Left hindlimb (tissue), 1 donor: Measurements from ENCODE around the gene VIPR2.
"Not testable (repeated sequence)": the region's sequence is repeated elsewhere in the genome, so short reads cannot be mapped to it uniquely, and the experiment has no call there.

Source experiments
- DNase-seq: peaks from one replicate; pipeline ENCODE4 v3.0.0-alpha.2; 2018

VIPR2 gene

DNA sequence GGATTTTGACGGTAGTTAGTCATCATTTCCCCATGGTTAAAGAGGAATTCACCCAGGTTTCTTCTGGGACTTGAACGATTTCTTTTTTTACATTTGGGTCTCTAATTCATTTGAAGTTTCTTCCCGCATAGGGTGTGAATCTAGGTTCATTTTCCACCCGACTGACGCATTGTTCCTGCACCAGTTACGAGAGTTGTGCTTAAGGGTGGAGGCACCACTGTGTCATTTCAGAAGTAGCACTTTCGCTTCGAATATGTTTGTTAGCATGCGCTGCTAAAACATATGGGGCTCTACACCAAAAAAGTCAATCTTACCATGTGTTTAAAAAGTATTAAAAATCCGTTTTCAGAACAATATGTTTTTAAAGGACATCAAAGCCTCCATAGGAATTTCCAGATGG is 140.3 kb downstream of the VIPR2 start:
- DNase-seq = no peak

DNA sequence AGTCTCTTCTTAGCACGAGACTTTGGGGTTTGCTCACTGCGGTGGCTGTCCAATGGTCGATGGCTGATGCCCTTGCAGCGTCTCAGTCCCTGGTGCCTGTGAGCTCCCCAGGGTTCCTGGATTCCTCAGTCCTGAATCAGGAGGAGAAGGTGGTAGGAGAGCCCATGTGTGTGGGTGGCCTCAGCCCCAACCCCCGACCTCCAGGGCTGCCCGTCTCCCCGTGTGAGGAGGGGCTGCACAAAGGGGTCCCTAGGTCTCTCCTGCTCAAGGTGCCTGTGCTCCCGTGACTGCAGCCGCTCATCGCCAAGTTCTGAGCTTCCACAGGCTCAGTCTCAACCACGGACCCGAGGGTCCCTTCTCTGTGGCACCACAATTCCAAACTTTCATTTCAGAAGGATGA is 142.9 kb downstream of the VIPR2 start:
- peak; percentile 16 for DNase-seq

DNA sequence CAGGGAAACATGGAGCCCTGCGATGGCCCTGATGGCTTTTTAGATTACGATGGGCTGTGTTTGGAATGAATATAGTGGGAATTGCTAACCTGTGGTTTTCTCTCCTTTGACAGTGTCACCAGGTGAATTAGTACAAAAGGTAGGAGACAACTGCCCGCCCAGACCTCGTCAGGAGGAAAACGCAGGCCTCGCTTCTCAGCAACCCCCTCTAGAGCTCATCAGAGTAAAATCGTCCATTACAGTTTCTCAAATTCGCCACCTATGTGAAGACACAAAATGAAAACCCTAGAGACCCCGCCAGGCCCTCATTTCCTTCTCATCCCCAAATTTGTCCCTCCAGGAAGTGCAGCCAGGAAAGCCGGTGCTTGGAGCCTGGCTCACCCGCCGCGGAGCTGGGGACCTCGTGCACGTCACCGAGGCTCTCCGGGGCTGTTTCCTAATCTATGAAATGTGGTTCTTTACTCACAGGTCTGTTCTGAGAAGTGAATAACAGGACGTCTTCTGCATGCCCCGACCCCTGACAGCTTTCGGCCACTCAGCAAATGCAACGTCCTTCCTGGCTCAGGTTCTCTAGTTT is 143.7 kb downstream of the VIPR2 start:
- peak; percentile 17 for DNase-seq

DNA sequence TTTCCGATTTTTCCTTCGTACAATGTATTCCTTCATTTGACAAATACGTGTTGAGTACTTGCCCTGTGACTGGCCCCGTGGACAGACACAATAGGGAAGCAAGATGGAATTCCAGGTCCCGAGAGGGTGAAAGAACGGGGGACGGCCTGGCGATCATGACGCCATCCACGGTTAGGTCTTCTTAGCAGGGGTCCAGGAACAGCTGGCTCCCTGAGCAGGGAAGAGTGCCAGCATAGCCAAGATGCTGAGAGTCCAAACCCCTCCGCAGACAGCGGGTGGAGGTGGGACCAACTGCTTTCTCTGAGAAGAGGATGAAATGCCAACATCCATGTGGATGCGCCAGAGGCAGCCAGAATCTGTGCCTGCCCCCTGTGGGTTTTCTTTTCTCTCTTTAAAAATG is 144.6 kb downstream of the VIPR2 start:
- DNase-seq = peak; percentile 0

DNA sequence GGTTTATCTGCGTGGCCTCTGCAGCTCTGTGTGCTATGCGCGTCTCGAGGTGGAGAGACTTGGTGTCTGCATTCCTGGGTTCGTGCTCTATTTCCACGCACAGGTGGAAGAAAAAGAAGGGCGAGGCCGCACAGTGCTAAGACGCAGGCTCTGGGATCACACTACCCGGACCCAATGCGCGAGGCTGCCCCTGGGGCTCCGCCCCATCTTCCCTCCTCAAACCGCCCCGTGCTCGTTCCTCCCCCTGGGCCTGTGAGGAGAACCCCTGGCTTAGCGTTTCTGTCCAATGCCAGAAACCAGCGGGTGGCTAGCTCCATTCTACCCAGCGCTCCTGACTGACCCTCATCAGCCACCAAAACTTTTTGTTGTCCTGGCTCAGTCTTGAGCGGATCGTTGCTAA is 145.2 kb downstream of the VIPR2 start:
- DNase-seq = peak; percentile 2

DNA sequence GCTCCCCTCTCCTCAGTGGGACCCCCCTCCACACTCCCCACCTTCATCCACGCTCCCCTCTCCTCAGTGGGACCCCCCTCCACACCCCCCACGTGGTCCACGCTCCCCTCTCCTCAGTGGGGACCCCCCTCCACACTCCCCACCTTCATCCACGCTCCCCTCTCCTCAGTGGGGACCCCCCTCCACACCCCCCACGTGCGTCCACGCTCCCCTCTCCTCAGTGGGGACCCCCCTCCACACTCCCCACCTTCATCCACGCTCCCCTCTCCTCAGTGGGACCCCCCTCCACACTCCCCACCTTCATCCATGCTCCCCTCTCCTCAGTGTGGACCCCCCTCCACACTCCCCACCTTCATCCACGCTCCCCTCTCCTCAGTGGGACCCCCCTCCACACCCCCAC is 146.4 kb downstream of the VIPR2 start:
- DNase-seq = not testable (repeated sequence)

DNA sequence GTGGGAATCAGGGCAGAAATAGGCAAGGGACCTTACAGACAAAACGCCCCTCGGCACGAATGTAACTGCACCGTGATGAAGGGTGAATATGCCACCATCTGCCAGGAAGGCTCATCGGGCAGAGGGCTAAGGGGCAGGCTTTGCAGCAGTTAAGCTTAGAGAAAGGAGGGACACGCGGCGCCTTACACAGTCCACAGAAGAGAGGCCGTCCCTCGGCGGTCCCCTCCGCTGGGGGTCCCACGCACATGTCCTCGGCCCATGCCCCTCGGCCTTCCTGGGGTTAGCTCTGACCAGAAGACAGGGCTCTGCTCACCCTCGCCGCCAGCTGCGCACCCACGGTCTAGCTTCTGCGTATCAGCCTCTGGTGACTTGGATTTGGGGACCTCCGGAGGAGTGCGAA is 147.2 kb downstream of the VIPR2 start:
- peak; percentile 20 for DNase-seq

DNA sequence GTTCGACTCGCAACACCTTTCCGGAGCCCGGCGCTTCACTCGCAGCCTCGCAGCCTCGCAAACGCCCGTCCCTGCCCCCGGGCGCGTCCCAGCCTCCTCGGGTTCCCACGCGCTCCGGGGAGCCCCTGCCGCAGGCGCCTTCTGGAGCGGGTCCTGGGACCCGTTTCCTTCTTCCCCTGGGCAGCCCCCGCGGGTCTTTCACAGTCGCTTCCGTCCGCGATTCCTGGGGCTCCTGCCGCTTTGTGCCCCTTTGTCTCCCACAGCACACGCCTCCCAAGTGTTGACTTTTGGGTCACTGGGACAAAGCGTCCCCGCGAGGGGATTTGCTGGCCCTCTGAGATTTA is 147.6 kb downstream of the VIPR2 start:
- DNase-seq = peak; percentile 13

DNA sequence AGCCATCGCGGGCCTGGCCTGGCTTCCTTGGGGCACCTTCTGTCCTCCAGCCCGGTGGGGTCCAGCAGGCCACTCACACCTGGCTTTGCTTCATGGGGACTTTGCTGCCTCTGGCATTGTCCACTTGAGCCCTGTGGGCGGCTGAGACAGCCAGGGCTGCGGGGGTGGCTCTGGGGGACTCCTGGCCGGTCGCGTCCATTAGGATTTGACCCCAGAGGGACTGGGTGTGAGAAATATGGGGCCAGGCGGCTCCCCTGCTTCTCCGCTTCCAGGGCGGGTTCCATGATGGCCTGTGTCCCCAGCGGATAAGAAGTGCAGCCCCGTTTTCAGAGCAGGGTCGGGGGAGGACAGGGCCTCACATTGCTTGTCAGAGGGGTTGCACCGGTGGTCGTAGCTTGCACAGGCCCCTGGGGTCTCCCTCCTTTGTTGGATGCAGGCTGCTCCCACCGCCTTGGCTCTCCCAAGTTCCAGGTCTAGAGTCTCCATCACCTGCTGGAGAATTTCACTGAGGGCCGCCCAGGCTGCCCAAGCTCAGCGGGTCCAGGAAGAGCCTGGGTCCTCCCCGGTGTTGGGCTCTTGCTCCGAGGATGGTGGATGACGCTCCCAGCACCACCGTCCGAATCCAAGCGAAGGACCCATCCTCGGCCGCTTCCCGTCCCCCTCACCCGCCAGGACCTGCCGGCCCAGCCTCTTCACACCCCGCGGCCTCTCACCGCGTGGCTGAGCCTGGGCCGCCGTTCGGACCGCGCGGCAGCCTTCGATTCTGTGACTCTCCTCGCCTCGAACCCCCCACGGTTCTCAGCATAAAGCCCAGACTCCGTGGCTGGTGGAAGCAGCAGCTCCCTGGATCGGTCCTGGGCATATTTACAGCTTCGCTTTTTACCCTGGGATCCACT is 148.2 kb downstream of the VIPR2 start:
- DNase-seq = peak; percentile 23

DNA sequence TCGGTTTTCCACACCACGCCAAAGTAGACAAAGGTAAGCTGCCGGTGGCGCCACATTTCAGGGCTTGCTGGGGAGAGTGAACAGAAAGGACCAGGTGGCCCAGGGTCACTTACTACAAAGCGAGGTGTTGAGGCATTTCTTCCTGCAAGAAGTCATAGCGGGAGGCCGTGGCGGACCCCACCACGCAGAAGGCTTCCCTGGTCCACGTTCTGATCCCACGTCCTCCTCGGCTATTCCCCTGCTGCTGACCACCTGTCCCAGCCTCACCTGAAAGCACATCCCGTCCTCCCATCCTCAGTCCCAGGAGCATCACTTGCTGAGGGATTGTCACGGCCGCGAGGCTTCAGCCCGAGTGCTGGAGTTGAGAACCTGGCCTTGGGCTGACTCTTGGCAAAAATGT is 149.2 kb downstream of the VIPR2 start:
- no peak for DNase-seq

DNA sequence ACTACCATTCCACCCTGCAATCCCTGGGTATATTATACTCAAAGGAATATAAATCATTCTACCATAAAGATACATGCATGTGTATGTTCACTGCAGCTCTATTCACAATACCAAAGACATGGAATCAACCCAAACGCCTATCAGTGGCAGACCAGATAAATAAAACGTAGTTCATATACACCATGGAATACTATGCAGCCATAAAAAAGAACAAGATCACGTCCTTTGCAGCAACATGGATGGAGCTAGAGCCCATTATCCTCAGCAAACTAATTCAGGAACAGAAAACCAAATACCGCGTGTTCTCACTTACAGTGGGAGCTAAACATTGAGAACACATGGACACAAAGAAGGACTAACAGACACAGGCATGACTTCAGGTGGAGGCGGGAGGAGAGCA is 150.0 kb downstream of the VIPR2 start:
- no peak for DNase-seq

DNA sequence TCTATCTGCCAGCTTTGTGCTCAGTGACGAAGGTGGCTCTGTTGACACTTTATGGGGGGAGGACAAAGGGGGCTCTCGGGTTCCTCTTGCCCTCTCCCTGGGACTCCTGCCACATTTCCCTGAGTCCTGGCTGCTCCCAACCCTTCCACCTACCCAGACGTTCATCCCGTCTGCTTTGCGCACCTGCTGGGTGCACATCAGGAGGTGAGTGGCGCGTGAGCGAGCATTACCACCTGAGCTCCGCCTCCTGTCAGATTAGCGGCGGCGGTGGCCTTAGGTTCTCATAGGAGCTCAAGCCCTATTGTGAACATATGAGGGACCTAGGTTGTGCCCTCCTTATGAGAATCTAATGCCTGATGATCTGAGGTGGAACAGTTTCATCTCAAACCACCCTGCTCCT is 151.1 kb downstream of the VIPR2 start:
- peak; percentile 10 for DNase-seq

DNA sequence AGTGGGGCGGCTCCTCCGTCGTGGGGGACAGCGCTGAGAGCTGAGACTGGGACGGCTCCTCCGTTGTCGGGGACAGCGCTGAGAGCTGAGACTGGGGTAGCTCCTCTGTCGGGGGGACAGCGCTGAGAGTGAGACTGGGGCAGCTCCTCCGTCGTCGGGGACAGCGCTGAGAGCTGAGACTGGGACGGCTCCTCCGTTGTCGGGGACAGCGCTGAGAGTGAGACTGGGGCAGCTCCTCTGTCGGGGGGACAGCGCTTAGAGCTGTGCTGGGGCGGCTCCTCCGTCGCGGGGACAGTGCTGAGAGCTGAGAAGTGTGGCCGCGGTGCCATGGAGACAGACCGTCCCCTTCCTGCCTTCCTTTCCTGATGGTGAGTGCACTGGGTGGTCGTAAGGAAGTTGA is 151.9 kb downstream of the VIPR2 start:
- no peak for DNase-seq

DNA sequence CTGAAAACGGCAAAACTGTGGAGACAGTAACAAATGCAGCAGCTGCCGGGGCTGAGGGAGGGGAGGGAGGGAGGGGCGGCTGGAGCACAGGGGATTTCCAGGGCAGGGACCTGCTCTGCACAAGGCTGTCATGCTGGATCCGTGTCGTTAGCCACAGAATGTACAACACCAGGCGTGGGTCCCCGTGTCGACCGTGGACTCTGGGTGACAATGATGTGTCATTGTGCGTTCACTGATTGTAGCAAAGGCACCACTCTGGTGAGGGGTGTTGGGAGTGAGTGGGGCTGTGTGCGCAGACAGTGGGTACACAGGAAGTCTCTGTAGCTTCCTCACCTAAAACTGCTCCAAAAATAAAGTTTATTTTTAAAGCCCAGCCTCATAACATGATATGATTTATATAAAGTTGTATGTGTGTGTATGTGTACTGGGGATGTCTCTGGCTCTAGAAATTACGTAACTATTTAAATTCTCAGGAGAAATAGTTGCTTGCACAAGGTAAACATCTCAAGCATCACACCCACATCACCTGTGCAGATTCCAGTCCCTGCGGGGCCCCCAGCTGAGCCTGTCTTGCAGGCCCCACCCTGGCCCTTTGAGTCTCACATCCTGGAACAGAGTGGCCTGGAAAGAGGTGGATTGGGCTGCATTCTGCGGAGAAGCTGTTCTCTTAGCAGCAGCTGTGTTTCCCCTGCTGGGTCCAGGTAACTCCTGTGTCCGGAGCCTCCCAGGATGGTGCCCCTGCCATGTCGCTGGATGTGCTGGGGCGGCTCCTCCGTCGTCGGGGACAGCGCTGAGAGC is 152.6 kb downstream of the VIPR2 start:
- no peak for DNase-seq

DNA sequence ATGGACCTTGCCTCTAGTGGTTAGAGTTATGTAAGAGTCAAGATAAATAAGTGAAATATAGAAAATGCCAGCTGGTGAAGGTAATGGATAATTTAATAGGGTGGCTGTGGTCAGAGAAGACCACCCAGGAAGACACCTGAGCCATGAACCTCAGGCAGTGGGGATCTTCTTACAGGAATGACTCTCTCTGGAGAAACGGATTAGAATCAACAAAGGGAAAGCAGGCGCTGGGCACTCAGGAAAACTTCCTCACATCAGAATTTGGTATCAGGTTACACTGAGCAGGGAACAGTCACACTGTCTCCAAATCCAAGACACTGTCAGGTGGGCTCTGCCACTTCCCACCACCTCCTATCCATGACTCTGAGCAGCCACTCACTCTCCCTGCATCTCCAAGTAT is 155.7 kb downstream of the VIPR2 start:
- DNase-seq = no peak

DNA sequence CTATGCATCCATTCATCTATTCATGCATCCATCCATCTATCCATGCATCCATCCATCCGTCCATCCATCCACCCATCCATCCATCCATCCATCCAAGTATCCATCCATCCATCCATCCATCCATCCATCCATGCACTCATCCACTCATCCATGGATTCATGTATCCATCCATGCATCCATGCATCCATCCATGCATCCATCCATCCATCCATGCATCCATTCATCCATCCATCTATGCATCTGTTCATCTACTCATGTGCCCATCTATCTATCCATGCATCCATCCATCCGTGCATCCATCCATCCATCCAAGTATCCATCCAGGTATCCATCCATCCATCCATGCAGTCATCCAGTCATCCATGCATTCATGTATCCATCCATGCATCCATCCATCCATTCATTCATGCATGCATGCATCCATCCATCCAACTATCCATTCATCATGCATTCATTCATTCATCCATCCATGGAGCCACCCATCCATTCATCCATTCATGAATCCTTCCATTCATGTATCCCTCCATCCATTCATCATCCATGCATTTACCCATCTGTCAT is 156.3 kb downstream of the VIPR2 start:
- no peak for DNase-seq

DNA sequence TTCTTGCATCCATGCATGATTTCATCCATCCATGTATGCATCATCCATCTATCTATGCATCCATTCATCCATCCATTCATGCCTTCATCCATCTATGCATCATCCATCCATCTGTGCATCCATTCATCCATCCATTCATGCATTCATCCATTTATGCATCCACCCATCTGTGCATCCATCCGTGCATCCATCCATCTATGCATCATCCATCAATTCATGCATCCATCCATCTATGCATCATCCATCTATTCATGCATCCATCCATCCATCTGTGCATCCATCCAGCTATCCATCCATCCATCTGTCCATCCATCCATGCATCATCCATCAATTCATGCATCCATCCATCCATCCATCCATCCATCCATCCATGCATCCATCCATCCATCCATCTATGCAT is 157.0 kb downstream of the VIPR2 start:
- DNase-seq = no peak

DNA sequence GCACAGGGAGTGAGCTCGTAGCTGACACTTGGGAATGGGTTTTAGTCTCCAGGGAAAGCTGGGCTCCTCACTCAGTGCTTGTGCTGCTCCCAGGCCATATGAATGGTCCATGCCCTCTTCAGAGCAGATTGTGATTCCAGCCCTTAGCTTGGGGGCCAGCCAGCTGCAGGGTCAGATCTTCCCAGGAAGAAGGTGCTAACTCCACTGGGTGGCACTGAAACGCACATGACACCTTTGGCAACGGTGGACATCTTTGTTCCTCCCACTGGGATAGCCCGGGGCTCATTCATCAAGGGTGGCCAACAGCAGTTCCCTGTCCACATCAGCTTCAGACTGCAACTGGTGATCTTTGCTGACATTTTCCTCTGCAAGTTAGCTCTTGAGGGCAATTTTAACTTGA is 159.1 kb downstream of the VIPR2 start:
- no peak for DNase-seq

DNA sequence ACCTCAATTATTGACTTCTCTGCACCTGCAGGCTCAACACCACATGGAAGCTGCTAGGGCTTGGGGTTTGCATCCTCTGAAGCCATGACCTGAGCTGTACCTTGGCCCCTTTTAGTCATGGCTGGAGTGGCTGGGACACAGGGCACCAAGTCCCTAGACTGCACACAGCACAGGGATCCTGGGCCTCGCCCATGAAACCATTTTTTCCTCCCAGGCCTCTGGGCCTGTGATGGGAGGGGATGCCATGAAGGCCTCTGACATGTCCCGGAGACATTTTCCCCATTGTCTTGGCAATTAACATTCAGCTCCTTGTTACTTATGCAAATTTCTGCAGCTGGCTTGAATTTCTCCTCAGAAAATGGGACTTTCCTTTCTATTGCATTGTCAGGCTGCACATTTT is 160.7 kb downstream of the VIPR2 start:
- DNase-seq = not testable (repeated sequence)

DNA sequence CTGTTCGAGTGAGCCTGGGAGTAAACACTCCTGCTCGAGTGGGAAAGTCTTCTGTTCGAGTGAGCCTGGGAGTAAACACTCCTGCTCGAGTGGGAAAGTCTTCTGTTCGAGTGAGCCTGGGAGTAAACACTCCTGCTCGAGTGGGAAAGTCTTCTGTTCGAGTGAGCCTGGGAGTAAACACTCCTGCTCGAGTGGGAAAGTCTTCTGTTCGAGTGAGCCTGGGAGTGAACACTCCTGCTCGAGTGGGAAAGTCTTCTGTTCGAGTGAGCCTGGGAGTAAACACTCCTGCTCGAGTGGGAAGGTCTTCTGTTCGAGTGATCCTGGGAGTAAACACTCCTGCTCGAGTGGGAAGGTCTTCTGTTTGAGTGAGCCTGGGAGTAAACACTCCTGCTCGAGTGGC is 162.6 kb downstream of the VIPR2 start:
- DNase-seq = not testable (repeated sequence)

DNA sequence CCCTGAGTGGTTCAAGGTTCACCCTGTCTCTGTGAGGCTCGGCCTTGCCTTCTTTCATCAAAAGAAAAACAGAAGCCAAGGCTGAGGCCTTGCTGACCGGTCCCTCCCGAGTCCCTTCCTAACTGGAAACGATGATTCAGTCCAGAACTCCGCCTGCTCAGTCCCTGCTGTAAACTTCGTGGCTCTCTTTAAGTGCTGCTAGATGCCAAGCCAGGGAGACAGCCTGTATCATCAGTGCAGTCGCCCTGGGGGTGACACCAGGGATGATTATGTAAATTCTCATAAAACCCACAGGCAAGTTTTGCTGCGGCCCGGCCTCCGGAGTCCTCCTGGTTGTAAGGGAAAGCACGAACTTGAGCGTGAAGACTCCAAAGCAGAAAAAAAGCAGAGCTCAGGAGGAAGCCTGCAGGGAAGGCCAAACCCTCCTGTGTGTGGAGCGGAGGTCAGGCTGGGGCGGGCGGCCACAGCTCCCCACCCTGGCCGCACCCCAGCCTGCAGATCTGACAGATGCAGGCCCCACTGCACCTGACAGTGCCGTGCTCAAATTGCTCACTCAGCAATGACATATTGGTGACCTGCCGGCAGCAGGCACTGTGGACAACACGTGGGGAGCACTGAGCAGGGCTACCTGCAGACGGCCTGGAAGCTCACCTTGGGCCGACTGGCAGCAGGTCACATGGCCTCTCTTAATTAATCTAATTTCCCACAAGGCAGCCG is 164.9 kb downstream of the VIPR2 start:
- no peak for DNase-seq

DNA sequence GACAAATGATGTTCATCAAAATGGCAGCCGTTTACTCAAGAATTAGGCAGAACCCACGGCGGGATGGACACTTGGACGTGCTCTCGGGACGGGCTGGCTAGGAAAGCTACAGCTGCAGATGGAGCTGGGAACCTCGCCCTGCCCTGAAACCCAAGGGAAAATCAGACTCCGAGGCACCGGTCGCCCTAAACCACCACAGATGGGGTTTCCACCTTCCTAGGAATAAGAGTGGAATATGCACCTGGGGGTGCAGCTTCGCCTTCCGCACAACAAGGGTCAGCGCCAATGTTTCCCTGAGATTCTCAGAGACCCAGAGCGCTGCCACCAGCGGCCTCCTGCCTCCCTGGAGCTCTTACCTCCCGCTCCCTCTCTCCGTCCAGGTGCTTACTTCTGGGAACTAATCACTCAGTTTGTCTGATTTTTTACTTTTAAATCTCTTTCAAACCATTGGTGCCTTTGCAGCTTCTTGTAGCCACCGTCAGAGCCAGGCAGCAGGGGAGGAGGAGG is 165.6 kb downstream of the VIPR2 start:
- DNase-seq = no peak
